ENCODE data around the gene MRPL41.
A peak's percentile ranks its signal among the peaks of the same experiment; 100 is the strongest.
"Not testable (repeated sequence)": the region's sequence is repeated elsewhere in the genome, so short reads cannot be mapped to it uniquely, and the experiment has no call there.

MRPL41 gene

GRCh38 chr9:137547687-137548543 lies 3.8 kb upstream of the MRPL41 start:
- FAIRE-seq (no peak), DNase-seq (ENCODE audit: extremely low spot score, insufficient read length, low read depth) (no peak)

- DNase-seq (ENCODE audit: extremely low spot score, insufficient read length, low read depth) (no peak), FAIRE-seq (peak; percentile 68)
Observed at GRCh38 chr9:137550231-137550621, 1.5 kb upstream of the MRPL41 start, which contains the start of gene PNPLA7. Gene PNPLA7 (minus strand): TSS chr9:137550402. CDS start chr9:137550197, 205 bp downstream.

- not testable (repeated sequence) for DNase-seq (ENCODE audit: extremely low spot score, insufficient read length, low read depth); FAIRE-seq
Observed at GRCh38 chr9:137550958-137551263, 768 bp upstream of the MRPL41 start.

- peak; percentile 12 for FAIRE-seq
- peak; percentile 18 for DNase-seq (ENCODE audit: extremely low spot score, insufficient read length, low read depth)
Observed at GRCh38 chr9:137552022-137552768, 516 bp downstream of the MRPL41 start.

GRCh38 chr9:137553654-137554053 lies 2.0 kb downstream of the MRPL41 start:
- FAIRE-seq; DNase-seq (ENCODE audit: extremely low spot score, insufficient read length, low read depth): not testable (repeated sequence)

GRCh38 chr9:137554349-137554748 lies 2.7 kb downstream of the MRPL41 start:
- FAIRE-seq, result no peak
- no peak for DNase-seq (ENCODE audit: extremely low spot score, insufficient read length, low read depth)

GRCh38 chr9:137555179-137555578 lies 3.5 kb downstream of the MRPL41 start:
- DNase-seq (ENCODE audit: extremely low spot score, insufficient read length, low read depth), result no peak
- no peak for FAIRE-seq

- no peak for DNase-seq (ENCODE audit: extremely low spot score, insufficient read length, low read depth)
- FAIRE-seq, result no peak
Observed at GRCh38 chr9:137556069-137556838, 4.6 kb downstream of the MRPL41 start.

- DNase-seq (ENCODE audit: extremely low spot score, insufficient read length, low read depth), result no peak
- no peak for FAIRE-seq
Observed at GRCh38 chr9:137558127-137558526, 6.4 kb downstream of the MRPL41 start.

GRCh38 chr9:137564134-137564533 lies 12.5 kb downstream of the MRPL41 start:
- FAIRE-seq (no peak), DNase-seq (ENCODE audit: extremely low spot score, insufficient read length, low read depth) (no peak)

- FAIRE-seq (no peak), DNase-seq (ENCODE audit: extremely low spot score, insufficient read length, low read depth) (no peak)
Observed at GRCh38 chr9:137564817-137565411, 13.2 kb downstream of the MRPL41 start.

- DNase-seq (ENCODE audit: extremely low spot score, insufficient read length, low read depth); FAIRE-seq: not testable (repeated sequence)
Observed at GRCh38 chr9:137568445-137568844, 16.8 kb downstream of the MRPL41 start.

GRCh38 chr9:137569609-137570203 lies 18.0 kb downstream of the MRPL41 start:
- DNase-seq (ENCODE audit: extremely low spot score, insufficient read length, low read depth) (no peak), FAIRE-seq (no peak)

- DNase-seq (ENCODE audit: extremely low spot score, insufficient read length, low read depth) (no peak), FAIRE-seq (no peak)
Observed at GRCh38 chr9:137570566-137570965, 18.9 kb downstream of the MRPL41 start.

- no peak for FAIRE-seq
Observed at GRCh38 chr9:137574192-137574591, 22.5 kb downstream of the MRPL41 start.

GRCh38 chr9:137575364-137575715 lies 23.7 kb downstream of the MRPL41 start:
- DNase-seq (ENCODE audit: extremely low spot score, insufficient read length, low read depth) (no peak), FAIRE-seq (no peak)

More at GRCh38 chr9:137574192-137574591, 22.5 kb downstream of the MRPL41 start:
- no peak for DNase-seq (ENCODE audit: extremely low spot score, insufficient read length, low read depth)

GRCh38 chr9:137575716-137576411 lies 24.2 kb downstream of the MRPL41 start:
- no peak for DNase-seq (ENCODE audit: extremely low spot score, insufficient read length, low read depth)
- FAIRE-seq, result no peak

GRCh38 chr9:137578518-137579258 lies 27.0 kb downstream of the MRPL41 start, which contains the start of gene DPH7:
Gene DPH7 (minus strand): TSS chr9:137578925. CDS start chr9:137578777, 148 bp downstream.
- FAIRE-seq, result peak; percentile 89

More at GRCh38 chr9:137578518-137579258, 27.0 kb downstream of the MRPL41 start, which contains the start of gene DPH7:
- DNase-seq (ENCODE audit: extremely low spot score, insufficient read length, low read depth), result peak; percentile 99

Measured in GM18507 (cell line).